Muscle of arm (tissue), 14 donors: ENCODE data around the gene AKR1B15. TPM values are rescaled to one million over a fixed set of nuclear protein-coding genes. Genes with fewer than 3 reads are reported as not detected.
"Not testable (repeated sequence)": the region's sequence is repeated elsewhere in the genome, so short reads cannot be mapped to it uniquely, and the experiment has no call there.

Experiments
- DNase-seq: peaks from one replicate; pipeline ENCODE4 v3.0.0-alpha.2; 2013
- long read RNA-seq, 11 donors: transcript quantifications; one replicate each; lab custom pipeline, GENCODE V29; 2026
- polyA plus RNA-seq, 12 donors: library from polyadenylated mRNA; unstranded; fragments of 120-200 nt; gene quantifications; one replicate each; pipeline ENCODE4 v1.2.1, GENCODE V29; 2013; ENCODE audit not compliant: insufficient read length in 12 of 12

Gene AKR1B15
- under 1 TPM in 9 of 12 donors, not detected in 3; 0.18 to 0.74 (median 0.30) TPM for polyA plus RNA-seq
- long read RNA-seq, donor 1, partial matches to known transcripts = 77 of 77 reads
- long read RNA-seq, donor 1, other reads (novel, unspliced or antisense) = 0 of 77 reads
- long read RNA-seq, donor 2 = 0 reads
- long read RNA-seq, donor 3 = 0 reads
- long read RNA-seq, donor 4 = 0 reads
- long read RNA-seq, donor 5 = 0 reads
- long read RNA-seq, donor 6 = 0 reads
- long read RNA-seq, donor 7 = 0 reads
- long read RNA-seq, donor 8 = 0 reads
- long read RNA-seq, donor 9 = 0 reads
- long read RNA-seq, donor 10 = 0 reads
- long read RNA-seq, donor 11 = 0 reads

- DNase-seq = no peak
Measured at GRCh38 chr7:134548877-134549276, at the start of gene AKR1B15. TSS of gene AKR1B15 (plus strand) at chr7:134549110. CDS start at chr7:134564620, 15,510 bp downstream.

GRCh38 chr7:134500406-134500805 is 48.5 kb upstream of the AKR1B15 start:
- no peak for DNase-seq

DNA sequence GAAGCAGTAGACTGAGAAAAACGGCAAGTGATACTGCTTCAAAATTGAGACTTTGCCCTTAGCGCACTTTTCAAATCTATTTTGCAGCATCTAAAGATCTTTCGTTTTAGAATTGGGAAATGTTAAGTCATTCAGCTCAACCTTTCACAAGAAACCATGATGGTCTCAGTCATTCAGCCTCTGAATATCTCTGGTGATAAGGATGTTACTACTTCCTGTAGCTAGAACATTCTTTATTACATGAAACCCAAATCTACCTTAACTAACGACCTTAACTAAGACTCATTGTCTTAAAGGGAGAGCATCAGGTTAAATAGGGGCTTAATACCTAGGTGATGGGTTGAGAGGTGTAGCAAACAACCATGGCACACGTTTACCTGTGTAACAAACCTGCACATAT is 47.9 kb upstream of the AKR1B15 start:
- no peak for DNase-seq

- DNase-seq = no peak
Measured at GRCh38 chr7:134502463-134503371, 46.2 kb upstream of the AKR1B15 start.

GRCh38 chr7:134504660-134505164 is 44.2 kb upstream of the AKR1B15 start:
- DNase-seq = no peak

- no peak for DNase-seq
Measured at GRCh38 chr7:134505856-134506255, 43.1 kb upstream of the AKR1B15 start.

- no peak for DNase-seq
Measured at GRCh38 chr7:134509010-134509409, 39.9 kb upstream of the AKR1B15 start.

DNA sequence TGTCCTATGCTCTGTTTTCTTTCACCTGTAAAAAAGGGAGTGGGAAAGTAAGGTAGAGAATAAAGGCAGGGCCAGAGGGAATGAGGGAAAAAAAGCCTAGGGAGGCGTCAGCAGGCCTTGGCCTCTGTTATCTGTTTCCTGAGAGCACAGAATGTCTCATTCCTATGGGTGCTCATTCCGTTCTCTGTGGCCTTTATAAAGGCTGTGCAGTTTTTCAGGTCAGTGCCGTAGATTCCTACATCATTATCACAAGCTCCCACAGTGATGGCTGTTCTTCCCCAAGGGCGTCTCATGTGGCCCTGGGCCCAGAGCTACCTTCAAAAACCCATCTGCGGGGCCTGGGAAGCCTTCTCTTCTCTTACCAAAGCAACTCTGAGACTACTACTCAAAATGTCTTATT is 38.3 kb upstream of the AKR1B15 start:
- no peak for DNase-seq

GRCh38 chr7:134512271-134512670 is 36.6 kb upstream of the AKR1B15 start:
- no peak for DNase-seq

DNA sequence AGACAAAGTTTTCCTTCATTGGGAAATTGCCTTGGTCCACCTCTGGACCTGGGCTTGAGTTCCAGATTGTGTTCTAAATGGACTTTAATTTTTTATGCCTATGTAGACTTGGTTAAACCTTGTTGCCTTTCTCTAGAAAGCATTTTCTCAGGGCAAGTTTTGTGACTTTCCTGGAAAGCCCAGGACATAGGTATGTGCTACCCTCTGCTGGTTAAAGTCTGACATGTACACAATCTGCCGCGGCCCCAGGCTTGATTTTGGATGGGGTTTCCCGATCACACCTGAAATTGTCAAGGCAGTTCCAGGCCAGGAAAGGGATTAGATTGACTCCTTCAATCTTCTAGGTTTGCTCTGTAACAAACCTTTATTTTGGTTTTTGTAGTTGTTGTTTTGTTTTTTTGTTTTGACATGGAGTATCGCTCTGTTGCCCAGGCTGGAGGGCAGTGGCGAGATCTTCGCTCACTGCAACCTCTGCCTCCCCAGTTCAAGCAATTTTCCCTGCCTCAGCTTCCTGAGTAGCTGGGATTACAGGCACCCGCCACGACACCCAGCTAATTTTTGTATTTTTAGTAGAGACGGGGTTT is 35.6 kb upstream of the AKR1B15 start:
- peak; percentile 38 for DNase-seq

- no peak for DNase-seq
Measured at GRCh38 chr7:134514106-134514505, 34.8 kb upstream of the AKR1B15 start.

GRCh38 chr7:134514663-134515062 is 34.2 kb upstream of the AKR1B15 start:
- DNase-seq = peak; percentile 63

DNA sequence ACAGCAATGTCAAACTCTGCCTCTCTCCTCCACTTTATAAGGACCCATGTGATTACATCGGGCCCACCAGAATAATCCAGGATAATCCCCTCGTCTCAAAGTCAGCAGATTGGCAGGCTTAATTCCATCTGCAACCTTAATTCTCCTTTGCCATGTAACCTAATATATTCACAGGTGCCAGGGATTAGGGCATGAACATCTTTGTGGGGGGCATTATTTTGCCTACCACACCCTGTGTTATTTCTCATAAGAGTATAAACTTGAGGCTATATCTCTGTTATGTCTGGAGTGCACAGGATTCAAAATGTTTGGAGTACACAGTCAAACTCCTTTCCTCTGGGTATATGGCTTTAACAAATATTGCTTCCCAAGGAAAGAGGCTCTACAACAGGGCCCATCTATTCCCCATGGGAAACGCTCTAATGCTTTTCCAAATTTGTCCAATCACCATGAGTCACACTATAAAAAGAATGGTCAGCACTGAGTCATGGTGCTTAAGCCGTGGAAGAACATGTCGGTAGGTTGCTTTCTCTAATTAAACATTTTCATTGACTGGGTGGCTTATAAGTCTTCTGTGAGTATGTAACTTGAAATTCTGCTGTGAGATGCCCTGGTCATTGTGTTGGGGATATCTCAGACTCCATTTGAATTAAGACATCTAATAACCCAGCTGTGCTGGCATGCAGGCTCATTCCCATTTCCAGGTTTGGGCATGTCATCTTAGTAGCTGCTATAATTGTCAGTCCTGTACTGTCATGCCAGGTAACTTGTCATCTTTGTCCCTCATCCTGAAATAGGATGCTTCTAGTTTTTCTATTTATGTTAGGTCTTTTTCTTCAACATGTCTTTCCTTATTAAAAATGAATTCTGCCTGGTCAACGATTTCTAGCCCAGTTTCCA is 33.1 kb upstream of the AKR1B15 start:
- no peak for DNase-seq

DNA sequence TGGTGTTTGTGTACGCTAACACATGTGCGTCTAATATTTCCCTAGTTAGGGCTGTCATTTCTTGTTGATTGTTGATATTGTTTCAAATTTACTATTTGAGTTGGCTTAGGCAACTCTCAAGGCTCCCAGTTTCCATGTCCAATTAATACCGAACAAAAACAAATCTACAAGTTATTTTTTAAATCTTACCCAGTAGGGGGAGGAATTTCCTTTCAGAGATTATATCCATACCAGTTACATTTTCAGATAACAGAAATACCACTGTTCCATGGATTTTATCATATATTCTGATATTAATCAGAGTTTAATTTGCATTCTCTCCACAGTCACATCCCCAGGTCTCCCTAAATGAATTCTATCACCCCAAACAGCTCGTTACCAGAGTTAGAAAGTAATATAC is 28.8 kb upstream of the AKR1B15 start:
- DNase-seq = no peak

DNA sequence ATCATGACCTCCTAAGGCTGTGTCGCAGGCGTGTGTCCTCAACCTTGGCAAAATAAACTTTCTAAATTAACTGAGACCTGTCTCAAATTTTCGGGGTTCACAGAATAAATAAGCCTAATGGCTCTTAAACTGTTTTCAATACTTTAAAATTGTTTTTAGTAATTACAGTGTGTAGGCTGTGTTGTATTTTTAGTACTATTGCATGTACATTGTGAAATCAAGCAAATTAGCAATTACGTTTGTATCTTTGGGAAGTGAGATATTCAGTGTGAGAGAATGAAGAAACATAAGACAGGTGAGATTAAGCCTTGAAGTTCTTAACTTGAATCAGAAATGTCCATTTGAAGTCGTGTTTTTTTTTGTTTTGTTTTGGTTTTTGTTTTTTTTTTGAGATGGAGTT is 26.3 kb upstream of the AKR1B15 start:
- no peak for DNase-seq

DNA sequence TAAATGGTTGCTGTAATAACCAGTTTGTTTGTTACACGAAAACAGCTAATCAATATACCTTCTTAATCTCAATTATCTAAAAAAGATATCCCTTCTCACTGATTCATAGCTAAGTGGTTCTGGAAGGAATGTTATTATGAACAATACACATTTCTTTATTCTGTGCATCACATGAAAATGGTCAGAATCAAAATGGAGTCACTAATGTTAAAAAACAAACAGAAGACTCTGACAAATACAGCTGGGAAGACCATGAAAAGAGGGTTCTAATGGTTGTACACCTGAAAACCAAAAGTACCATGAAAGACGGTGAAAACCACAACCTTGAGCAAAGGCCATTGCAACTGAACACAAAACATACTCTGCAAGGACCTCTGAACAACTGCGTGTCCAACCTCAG is 23.5 kb upstream of the AKR1B15 start:
- DNase-seq = not testable (repeated sequence)

GRCh38 chr7:134526552-134527248 is 22.2 kb upstream of the AKR1B15 start:
- DNase-seq = not testable (repeated sequence)

GRCh38 chr7:134527979-134528371 is 20.9 kb upstream of the AKR1B15 start:
- DNase-seq = peak; percentile 49

- DNase-seq = no peak
Measured at GRCh38 chr7:134528749-134529148, 20.2 kb upstream of the AKR1B15 start.

GRCh38 chr7:134530460-134530859 is 18.4 kb upstream of the AKR1B15 start:
- DNase-seq = no peak
